Measurements from ENCODE around the gene UGT2B17. TPM values are rescaled to one million over a fixed set of nuclear protein-coding genes. Genes with fewer than 3 reads are reported as not detected.

Gene UGT2B17
- not detected in 2 replicates for total RNA-seq

DNA sequence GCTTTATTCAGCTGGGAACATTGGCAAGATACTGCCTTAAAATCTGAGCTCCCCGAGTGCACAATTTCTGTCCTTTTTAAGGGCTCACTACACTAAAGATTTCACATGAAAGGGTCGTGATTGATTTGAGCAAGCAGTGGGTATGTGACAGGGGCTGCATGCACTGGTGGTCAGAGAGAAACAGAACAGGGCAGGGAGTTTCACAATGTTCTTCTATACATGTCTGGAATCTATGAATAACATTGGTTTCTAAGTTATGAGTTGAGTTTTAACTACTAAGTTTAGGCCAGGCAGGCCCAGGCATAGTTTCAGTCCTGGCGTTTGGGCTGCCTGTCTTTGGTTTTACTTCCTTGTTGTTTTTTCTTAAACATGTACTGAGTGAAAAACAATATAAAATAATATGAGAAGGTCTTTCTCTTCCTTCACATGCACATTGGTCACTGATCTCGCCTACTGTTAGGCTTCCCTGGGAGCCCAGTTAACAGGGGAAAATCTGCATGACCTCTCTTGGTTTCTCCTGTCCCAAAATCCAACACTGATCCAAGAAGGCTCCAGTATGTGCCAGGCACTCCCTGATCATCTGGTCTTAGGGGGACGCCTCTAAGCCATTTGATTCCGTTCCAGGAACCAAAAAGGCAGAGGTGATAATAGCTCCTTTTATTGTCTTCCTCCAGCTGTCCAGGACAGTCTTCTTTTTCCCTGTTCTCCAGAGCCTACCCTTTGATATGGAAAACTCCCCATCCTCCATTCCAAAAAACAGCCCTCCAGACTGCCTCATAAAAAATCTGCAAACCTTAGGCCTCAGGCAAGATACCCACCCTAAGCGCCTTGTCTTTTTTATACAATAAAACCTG lies at the start of gene UGT2B17:
Gene UGT2B17 (minus strand): TSS at position 51 of the 854 bp plus-strand sequence. CDS start 7,838 bp downstream, outside the sequence.

Other genes starting within 250 kb of the UGT2B17 start
- 33.3 and 40.4 TPM in 2 replicates for gene YTHDC1, start 226.2 kb downstream of the UGT2B17 start, total RNA-seq
- not detected in 2 replicates for gene TMPRSS11E, start 128.9 kb downstream of the UGT2B17 start, total RNA-seq
- gene UGT2B15, start 94.3 kb upstream of the UGT2B17 start, total RNA-seq, result not detected in 2 replicates
- not detected in 2 replicates for gene UGT2B10, start 239.7 kb upstream of the UGT2B17 start, total RNA-seq

Measured in smooth muscle cell of bladder (primary cell).